HCT116 (cell line): ENCODE measurements around the gene DLX2. TPM values are rescaled to one million over a fixed set of nuclear protein-coding genes. Genes with fewer than 3 reads are reported as not detected.
"Not testable (repeated sequence)": the region's sequence is repeated elsewhere in the genome, so short reads cannot be mapped to it uniquely, and the experiment has no call there.

Experiments
- ATAC-seq: fragments of 200-7000 bp; cut with Tn5 transposase; 2 replicates; pipeline ENCODE4 v1.9.1; 2020; ENCODE audit warnings: mild to moderate bottlenecking, moderate library complexity
- BruUV-seq: library from RNA; stranded (reverse); fragments of 400-500 nt; replicated peaks from 2 replicates; lab custom pipeline; 2021; lab: Mats Ljungman, UMichigan
- CTCF ChIA-PET: fragments of 300-600 bp; sonication (Branson Sonifier 250); formaldehyde crosslinking; loops from one replicate; lab custom pipeline; 2021; ENCODE audit warnings: antibody characterized with exemption; lab: Charles Lee
- POLR2A ChIA-PET: fragments of 300-600, 350-600 bp; sonication (Branson Sonifier 250); formaldehyde crosslinking; loops from one replicate; lab custom pipeline; 2021; ENCODE audit warnings: antibody characterized with exemption; lab: Charles Lee
- RAD21 ChIA-PET, 2 experiments: fragments of 300-600 bp; sonication (Branson Sonifier 250); formaldehyde crosslinking; loops; one replicate each; lab custom pipeline; 2023; ENCODE audit warnings: low total read pairs in 2 of 2; ENCODE audit not compliant: uncharacterized antibody in 2 of 2, unreplicated experiment in 2 of 2, low non-redundant PET in 1 of 2; lab: Charles Lee
- DNase-seq: peaks from one replicate; pipeline ENCODE4 v3.0.0-alpha.2; 2010; ENCODE audit warnings: low read depth, low spot score
- H2AFZ ChIP-seq: fragments of 200-600 bp; shearing (Covaris generic), sonication (generic); 2 replicates; pipeline ENCODE4 v1.6.1; 2017; ENCODE audit warnings: low read depth, mixed run types, mixed read lengths, antibody characterized with exemption, low read length; ENCODE audit not compliant: poor library complexity, severe bottlenecking
- H3K27ac ChIP-seq: 2 replicates; pipeline ENCODE4 v1.5.1; 2012; ENCODE audit warnings: low read depth, low read length
- H3K27me3 ChIP-seq: fragments of 200-600 bp; sonication (generic); 2 replicates; pipeline ENCODE4 v1.6.1; 2016; ENCODE audit warnings: mixed run types, low read length, mixed read lengths; ENCODE audit not compliant: insufficient read depth
- H3K36me3 ChIP-seq, 2 experiments: fragments of 200-500 bp in 1 of 2; fragments of 200-600 bp in 1 of 2; sonication (Bioruptor generic) in 1 of 2; sonication (generic) in 1 of 2; 2 replicates each; pipeline versions ENCODE4 v1.5.1 to v1.6.1; 2014 to 2016; ENCODE audit warnings: low read length in 2 of 2, inconsistent platforms in 1 of 2, mixed read lengths in 1 of 2, mixed run types in 1 of 2; ENCODE audit not compliant: insufficient read depth in 2 of 2, control insufficient read depth in 1 of 2
- H3K4me1 ChIP-seq, 2 experiments: fragments of 200-600 bp in 1 of 2; sonication (generic) in 1 of 2; 2 replicates each; pipeline versions ENCODE4 v1.5.1 to v1.6.1; 2012 to 2017; ENCODE audit warnings: low read length in 2 of 2, inconsistent platforms in 1 of 2, mild to moderate bottlenecking in 1 of 2, mixed read lengths in 1 of 2, mixed run types in 1 of 2, moderate library complexity in 1 of 2; ENCODE audit not compliant: insufficient read depth in 2 of 2, control insufficient read depth in 1 of 2
- H3K4me2 ChIP-seq: fragments of 200-600 bp; sonication (generic); 2 replicates; pipeline ENCODE4 v1.6.1; 2017; ENCODE audit warnings: mixed run types, low read length, mixed read lengths
- H3K4me3 ChIP-seq, 2 experiments: fragments of 200-600 bp in 1 of 2; sonication (generic) in 1 of 2; replicated peaks in 1 of 2; 2 replicates each; pipeline ENCODE4 v1.5.1; 2011 to 2016; ENCODE audit warnings: low read length in 2 of 2, control low read depth in 1 of 2, low read depth in 1 of 2, mild to moderate bottlenecking in 1 of 2, mixed read lengths in 1 of 2, mixed run types in 1 of 2
- H3K79me2 ChIP-seq: fragments of 200-600 bp; sonication (generic); 2 replicates; pipeline ENCODE4 v1.6.1; 2017; ENCODE audit warnings: mild to moderate bottlenecking, mixed run types, low read length, moderate library complexity, mixed read lengths; ENCODE audit not compliant: insufficient read depth
- H3K9ac ChIP-seq: fragments of 200-600 bp; sonication (generic); 2 replicates; pipeline ENCODE4 v1.6.1; 2016; ENCODE audit warnings: low read length, mixed read lengths
- H3K9me2 ChIP-seq: fragments of 200-600 bp; sonication (generic), shearing (Covaris generic); 2 replicates; pipeline ENCODE4 v1.6.1; 2017; ENCODE audit warnings: mixed run types, mild to moderate bottlenecking, moderate library complexity; ENCODE audit not compliant: insufficient read depth
- H3K9me3 ChIP-seq, 2 experiments: fragments of 200-500 bp in 1 of 2; fragments of 200-600 bp in 1 of 2; sonication (Bioruptor generic) in 1 of 2; sonication (generic) in 1 of 2; 2 replicates each; pipeline ENCODE4 v1.6.1; 2014 to 2017; ENCODE audit warnings: low read length in 2 of 2, mixed read lengths in 2 of 2, inconsistent platforms in 1 of 2, low read depth in 1 of 2, mild to moderate bottlenecking in 1 of 2, mixed run types in 1 of 2, moderate library complexity in 1 of 2; ENCODE audit not compliant: control insufficient read depth in 1 of 2, insufficient read depth in 1 of 2
- H4K20me1 ChIP-seq: fragments of 200-600 bp; sonication (generic), shearing (Covaris generic); 2 replicates; pipeline ENCODE4 v1.6.1; 2017; ENCODE audit warnings: mixed run types, mild to moderate bottlenecking, moderate library complexity; ENCODE audit not compliant: insufficient read depth
- CEBPB ChIP-seq: IDR thresholded peaks from 2 replicates; pipeline ENCODE4 v1.6.1; 2012; ENCODE audit warnings: low read depth
- SIN3A ChIP-seq: IDR thresholded peaks from 2 replicates; pipeline ENCODE4 v1.6.1; 2012; ENCODE audit warnings: low read depth
- SRF ChIP-seq: IDR thresholded peaks from 2 replicates; pipeline ENCODE4 v1.6.1; 2012; ENCODE audit warnings: low read depth
- intact Hi-C: fragments of 100-400 bp; cut with micrococcal nuclease; formaldehyde crosslinking; loops from 2 replicates; pipeline ENCODE4 v1.10.0; 2022
- total RNA-seq: library from RNA; stranded (reverse); gene quantifications from one replicate; pipeline ENCODE4 v1.2.1, GENCODE V29; 2021; ENCODE audit not compliant: unreplicated experiment
- TF ChIP-seq, protein P1 (sequence below): IDR thresholded peaks from 2 replicates; pipeline ENCODE4 v1.6.1; 2011; ENCODE audit warnings: mild to moderate bottlenecking, low read length, moderate library complexity; ENCODE audit not compliant: insufficient replicate concordance; ENCODE audit errors: extremely low read depth

DLX2 gene
- total RNA-seq, 1 experiment from 2014 or later: 3.7 TPM

DNA sequence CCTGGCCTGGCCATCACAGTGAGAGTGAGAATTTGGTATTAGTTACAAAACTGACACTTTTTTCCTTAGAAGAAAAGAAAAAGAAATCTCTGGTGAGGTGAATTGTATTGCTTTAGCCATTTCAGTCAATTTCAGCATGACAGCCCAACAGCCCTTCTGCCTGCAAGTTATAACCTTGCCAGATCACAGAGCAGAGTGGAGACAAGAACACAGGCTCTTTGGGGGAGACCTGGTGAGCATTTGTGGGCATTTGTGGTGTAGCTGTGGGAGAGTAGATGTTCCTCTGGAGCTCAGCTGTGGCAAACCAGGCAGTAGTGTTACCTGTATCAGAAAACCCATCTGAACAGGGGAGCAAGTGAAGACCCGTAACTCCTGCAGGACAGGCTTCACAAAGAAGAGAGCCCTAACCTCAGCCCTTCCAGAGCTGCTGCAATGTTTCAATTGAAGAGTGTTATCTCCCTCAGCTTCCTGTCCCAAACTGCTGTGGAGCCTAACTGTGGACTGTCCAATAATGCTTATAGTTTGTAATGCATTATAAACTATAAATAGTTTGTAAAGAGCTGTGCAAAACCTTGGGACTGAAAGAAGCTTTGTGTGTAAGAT lies 40.2 kb downstream of the DLX2 start:
- Histone ChIP-seq H2AFZ (no peak overlapping the region), H3K27me3 (no peaks in the 10 kb centered on the region), H3K4me1 (no peaks in the 10 kb centered on the region), H4K20me1 (no peaks in the 10 kb centered on the region), H3K36me3 (no peaks in the 10 kb centered on the region), H3K9me3 (no peaks in the 10 kb centered on the region), H3K4me3 (no peak overlapping the region), H3K79me2 (no peaks in the 10 kb centered on the region)
- no TSS peak for BruUV-seq
- ChIA-PET POLR2A (no interaction called here), CTCF (no interaction called here)
- ATAC-seq (no peak), DNase-seq (no peak)
- intact Hi-C loops: no loop called here
- TF ChIP-seq SRF: no peak
- no peak for TF ChIP-seq SIN3A
- no peak for TF ChIP-seq CEBPB
- TF ChIP-seq, protein P1, sequence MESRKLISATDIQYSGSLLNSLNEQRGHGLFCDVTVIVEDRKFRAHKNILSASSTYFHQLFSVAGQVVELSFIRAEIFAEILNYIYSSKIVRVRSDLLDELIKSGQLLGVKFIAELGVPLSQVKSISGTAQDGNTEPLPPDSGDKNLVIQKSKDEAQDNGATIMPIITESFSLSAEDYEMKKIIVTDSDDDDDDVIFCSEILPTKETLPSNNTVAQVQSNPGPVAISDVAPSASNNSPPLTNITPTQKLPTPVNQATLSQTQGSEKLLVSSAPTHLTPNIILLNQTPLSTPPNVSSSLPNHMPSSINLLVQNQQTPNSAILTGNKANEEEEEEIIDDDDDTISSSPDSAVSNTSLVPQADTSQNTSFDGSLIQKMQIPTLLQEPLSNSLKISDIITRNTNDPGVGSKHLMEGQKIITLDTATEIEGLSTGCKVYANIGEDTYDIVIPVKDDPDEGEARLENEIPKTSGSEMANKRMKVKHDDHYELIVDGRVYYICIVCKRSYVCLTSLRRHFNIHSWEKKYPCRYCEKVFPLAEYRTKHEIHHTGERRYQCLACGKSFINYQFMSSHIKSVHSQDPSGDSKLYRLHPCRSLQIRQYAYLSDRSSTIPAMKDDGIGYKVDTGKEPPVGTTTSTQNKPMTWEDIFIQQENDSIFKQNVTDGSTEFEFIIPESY: no peak
- TF ChIP-seq, all 23 proteins: peak for 0
- Histone ChIP-seq H3K9me2 (no peaks in the 10 kb centered on the region), H3K4me2 (no peak overlapping the region), H3K27ac (no peak overlapping the region), H3K9ac (no peak overlapping the region)
- RAD21 ChIA-PET: no interaction called here

DNA sequence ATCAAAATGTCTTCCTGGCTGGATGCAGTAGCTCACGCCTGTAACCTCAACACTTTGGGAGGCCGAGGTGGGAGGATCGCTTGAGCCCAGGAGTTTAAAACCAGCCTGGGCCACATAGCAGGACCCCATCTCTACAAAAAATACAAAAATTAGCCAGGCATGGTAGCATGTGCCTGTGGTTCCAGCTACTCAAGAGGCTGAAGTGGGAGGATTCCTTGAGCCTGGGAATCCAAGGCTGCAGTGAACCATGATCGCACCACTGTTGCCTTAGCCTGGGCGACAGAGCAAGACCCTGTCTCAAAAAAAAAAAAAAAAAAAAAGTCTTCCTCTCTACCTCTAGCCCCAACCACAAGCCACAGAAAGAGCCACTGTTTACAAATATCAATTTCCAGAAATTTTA lies 42.6 kb downstream of the DLX2 start:
- DNase-seq, H3K4me3 ChIP-seq, H3K4me1 ChIP-seq, RAD21 ChIA-PET, POLR2A ChIA-PET, H3K9ac ChIP-seq, H3K27me3 ChIP-seq, H3K9me2 ChIP-seq, H2AFZ ChIP-seq, ATAC-seq, H3K27ac ChIP-seq, intact Hi-C loops, H3K9me3 ChIP-seq, H3K4me2 ChIP-seq, BruUV-seq, H4K20me1 ChIP-seq, H3K79me2 ChIP-seq, H3K36me3 ChIP-seq: not testable (repeated sequence)
- CTCF ChIA-PET: interaction anchor here (1.1 kb wide), 1 partner anchor 37 kb away, joined by 3 read pairs; no protein-coding TSS in a partner anchor
